Thyroid gland (tissue), 4 donors: ENCODE data around the gene FBXL7.

Experiments used
- POLR2A ChIP-seq, 2 donors: fragments of 450-650 bp; IDR thresholded peaks; one replicate each; pipeline ENCODE4 v1.6.1; 2017; ENCODE audit warnings: antibody characterized with exemption in 2 of 2, mild to moderate bottlenecking in 2 of 2, moderate library complexity in 1 of 2
- TF ChIP-seq, protein P1 (sequence below), 6 experiments: fragments of 200-600 bp in 3 of 6; fragments of 450-650 bp in 3 of 6; sonication (generic) in 3 of 6; IDR thresholded peaks; one replicate each; pipeline ENCODE4 v1.5.1; 2016 to 2019; ENCODE audit warnings: antibody characterized with exemption in 6 of 6, mild to moderate bottlenecking in 2 of 6, inconsistent platforms in 1 of 6, moderate library complexity in 1 of 6

GRCh38 chr5:15547261-15547839 lies 47.4 kb downstream of the FBXL7 start:
- TF ChIP-seq, protein P1, sequence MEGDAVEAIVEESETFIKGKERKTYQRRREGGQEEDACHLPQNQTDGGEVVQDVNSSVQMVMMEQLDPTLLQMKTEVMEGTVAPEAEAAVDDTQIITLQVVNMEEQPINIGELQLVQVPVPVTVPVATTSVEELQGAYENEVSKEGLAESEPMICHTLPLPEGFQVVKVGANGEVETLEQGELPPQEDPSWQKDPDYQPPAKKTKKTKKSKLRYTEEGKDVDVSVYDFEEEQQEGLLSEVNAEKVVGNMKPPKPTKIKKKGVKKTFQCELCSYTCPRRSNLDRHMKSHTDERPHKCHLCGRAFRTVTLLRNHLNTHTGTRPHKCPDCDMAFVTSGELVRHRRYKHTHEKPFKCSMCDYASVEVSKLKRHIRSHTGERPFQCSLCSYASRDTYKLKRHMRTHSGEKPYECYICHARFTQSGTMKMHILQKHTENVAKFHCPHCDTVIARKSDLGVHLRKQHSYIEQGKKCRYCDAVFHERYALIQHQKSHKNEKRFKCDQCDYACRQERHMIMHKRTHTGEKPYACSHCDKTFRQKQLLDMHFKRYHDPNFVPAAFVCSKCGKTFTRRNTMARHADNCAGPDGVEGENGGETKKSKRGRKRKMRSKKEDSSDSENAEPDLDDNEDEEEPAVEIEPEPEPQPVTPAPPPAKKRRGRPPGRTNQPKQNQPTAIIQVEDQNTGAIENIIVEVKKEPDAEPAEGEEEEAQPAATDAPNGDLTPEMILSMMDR (IDR thresholded peaks at IDR 0.05), result no peak
- TF ChIP-seq POLR2A (IDR thresholded peaks at IDR 0.05), result no peak
